ENCODE measurements around the gene ARAP2.

ARAP2 gene

GRCh38 chr4:36056136-36056535 lies 188.2 kb downstream of the ARAP2 start:
- in situ Hi-C loops (cut with HindIII; ENCODE audit: low pct_ligation_motif_present, low sequenced_read_pairs) = no loop called here

DNA sequence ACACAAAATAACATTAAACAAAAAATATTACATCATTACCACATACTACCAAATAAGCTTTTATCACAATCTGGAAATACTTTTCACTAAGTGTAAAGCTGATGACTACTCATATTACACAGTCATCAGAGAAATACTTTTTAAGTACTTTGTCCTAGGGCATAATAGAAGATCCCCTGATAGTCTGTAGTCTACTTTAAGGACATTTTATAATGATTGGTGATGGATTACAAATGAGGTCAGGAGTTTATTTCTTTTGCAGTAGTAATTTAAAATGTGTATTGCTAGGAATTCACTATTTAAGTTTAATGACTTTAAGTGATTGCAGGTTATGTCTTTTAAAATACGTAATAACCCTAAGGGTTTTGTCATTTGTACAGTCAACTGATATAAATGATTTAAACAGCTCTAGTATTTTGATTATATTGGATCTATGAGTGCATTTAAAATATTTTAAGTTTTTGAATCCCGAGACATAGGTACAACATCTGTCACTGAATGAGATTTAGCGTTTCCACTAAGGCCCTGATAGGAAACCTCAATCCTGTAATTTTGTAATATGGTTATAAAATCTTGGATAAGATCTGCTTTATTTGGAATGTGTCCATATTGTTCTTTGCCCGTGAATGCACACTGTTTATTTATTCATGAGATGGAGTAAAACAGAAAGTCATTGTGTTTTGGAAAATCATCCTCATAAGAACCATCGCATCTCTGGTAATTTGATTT lies 189.5 kb downstream of the ARAP2 start:
- Histone ChIP-seq H3K27me3 (replicated peaks) (no peaks in the 10 kb centered on the region), H3K27ac (no peak overlapping the region), H3K36me3 (replicated peaks) (no peaks in the 10 kb centered on the region), H3K4me3 (ENCODE audit: low read depth, low read length) (no peak overlapping the region)
- in situ Hi-C loops (cut with HindIII; ENCODE audit: low pct_ligation_motif_present, low sequenced_read_pairs) = no loop called here
- no peak for TF ChIP-seq CTCF (IDR thresholded peaks at IDR 0.05; ENCODE audit: low read depth, low read length, missing control alignments)
- DNase-seq = no peak

More at GRCh38 chr4:36056136-36056535, 188.2 kb downstream of the ARAP2 start:
- H3K27me3 ChIP-seq (replicated peaks) = no peaks in the 10 kb centered on the region
- H3K36me3 ChIP-seq (replicated peaks) = no peaks in the 10 kb centered on the region
- H3K4me3 ChIP-seq (ENCODE audit: low read depth, low read length) = no peak overlapping the region
- no peak for DNase-seq
- no peak overlapping the region for H3K27ac ChIP-seq
- no peak for TF ChIP-seq CTCF (IDR thresholded peaks at IDR 0.05; ENCODE audit: low read depth, low read length, missing control alignments)

GRCh38 chr4:36053930-36054329 lies 190.4 kb downstream of the ARAP2 start:
- H3K27ac ChIP-seq = no peak overlapping the region
- no peak for DNase-seq
- no peak for TF ChIP-seq CTCF (IDR thresholded peaks at IDR 0.05; ENCODE audit: low read depth, low read length, missing control alignments)
- H3K27me3 ChIP-seq (replicated peaks) = no peaks in the 10 kb centered on the region
- in situ Hi-C loops (cut with HindIII; ENCODE audit: low pct_ligation_motif_present, low sequenced_read_pairs) = no loop called here
- no peaks in the 10 kb centered on the region for H3K36me3 ChIP-seq (replicated peaks)
- H3K4me3 ChIP-seq (ENCODE audit: low read depth, low read length) = no peak overlapping the region

GRCh38 chr4:36051634-36052033 lies 192.7 kb downstream of the ARAP2 start:
- H3K4me3 ChIP-seq (ENCODE audit: low read depth, low read length) = no peak overlapping the region
- no peak overlapping the region for H3K27ac ChIP-seq
- H3K36me3 ChIP-seq (replicated peaks) = no peaks in the 10 kb centered on the region
- no peak for DNase-seq
- TF ChIP-seq CTCF (IDR thresholded peaks at IDR 0.05; ENCODE audit: low read depth, low read length, missing control alignments) = no peak
- no peaks in the 10 kb centered on the region for H3K27me3 ChIP-seq (replicated peaks)
- in situ Hi-C loops (cut with HindIII; ENCODE audit: low pct_ligation_motif_present, low sequenced_read_pairs) = no loop called here

GRCh38 chr4:36046026-36046425 lies 198.3 kb downstream of the ARAP2 start:
- no peak overlapping the region for H3K27ac ChIP-seq
- no peak overlapping the region for H3K4me3 ChIP-seq (ENCODE audit: low read depth, low read length)
- no peaks in the 10 kb centered on the region for H3K36me3 ChIP-seq (replicated peaks)
- in situ Hi-C loops (cut with HindIII; ENCODE audit: low pct_ligation_motif_present, low sequenced_read_pairs) = no loop called here
- no peak for DNase-seq
- H3K27me3 ChIP-seq (replicated peaks) = no peaks in the 10 kb centered on the region
- no peak for TF ChIP-seq CTCF (IDR thresholded peaks at IDR 0.05; ENCODE audit: low read depth, low read length, missing control alignments)

GRCh38 chr4:36043901-36044300 lies 200.4 kb downstream of the ARAP2 start:
- H3K27ac ChIP-seq = no peak overlapping the region
- in situ Hi-C loops (cut with HindIII; ENCODE audit: low pct_ligation_motif_present, low sequenced_read_pairs) = no loop called here
- H3K36me3 ChIP-seq (replicated peaks) = no peaks in the 10 kb centered on the region
- H3K4me3 ChIP-seq (ENCODE audit: low read depth, low read length) = no peak overlapping the region
- no peak for TF ChIP-seq CTCF (IDR thresholded peaks at IDR 0.05; ENCODE audit: low read depth, low read length, missing control alignments)
- no peaks in the 10 kb centered on the region for H3K27me3 ChIP-seq (replicated peaks)
- no peak for DNase-seq

All from brain microvascular endothelial cell (primary cell).